Measurements from ENCODE around the gene SDHD. TPM values are rescaled to one million over a fixed set of nuclear protein-coding genes. Genes with fewer than 3 reads are reported as not detected.

Gene SDHD
- total RNA-seq, 1 experiment from 2014 or later: 79.6 TPM

GRCh38 chr11:112042961-112043304, 43.7 kb upstream of the SDHD start:
- Histone ChIP-seq H2AFZ (ENCODE audit: low read length) (no peak overlapping the region), H4K8ac (replicated peaks; ENCODE audit: insufficient read length, low read depth, low read length) (no peak overlapping the region), H3K56ac (ENCODE audit: insufficient read length, low read depth, low read length) (no peak overlapping the region), H2BK120ac (ENCODE audit: low read depth, low read length, poor library complexity, severe bottlenecking) (no peak overlapping the region), H4K5ac (ENCODE audit: insufficient read length, low read depth, low read length) (no peak overlapping the region), H2BK5ac (ENCODE audit: insufficient read length, low read length) (no peak overlapping the region), H3K23ac (ENCODE audit: insufficient read length, low read depth, low read length) (no peak overlapping the region), H3K79me1 (ENCODE audit: insufficient read depth, low read depth, low read length, poor library complexity, severe bottlenecking) (no peaks in the 10 kb centered on the region), H2AK5ac (ENCODE audit: insufficient read length, low read length) (no peak overlapping the region), H3K4me2 (ENCODE audit: insufficient read depth, insufficient read length, low read length) (no peak overlapping the region), H3K4me1 (ENCODE audit: insufficient read depth, low read length) (no peaks in the 10 kb centered on the region), H3K79me2 (ENCODE audit: insufficient read depth, low read length) (no peaks in the 10 kb centered on the region), H2BK12ac (ENCODE audit: insufficient read length, low read depth, low read length) (no peak overlapping the region), H2BK15ac (ENCODE audit: low read depth, low read length) (no peak overlapping the region), H4K91ac (ENCODE audit: insufficient read length, low read depth, low read length) (no peak overlapping the region), H3K18ac (ENCODE audit: insufficient read length, low read depth, low read length) (no peak overlapping the region), H3K27ac (ENCODE audit: insufficient read length, low read depth, low read length) (no peak overlapping the region), H3K9ac (ENCODE audit: extremely low read depth, insufficient read length, low read length) (no peak overlapping the region), H3T11ph (ENCODE audit: low read length) (no peak overlapping the region), H4K20me1 (ENCODE audit: control insufficient read depth, insufficient read depth, insufficient read length) (no peaks in the 10 kb centered on the region), H3K27me3 (ENCODE audit: insufficient read depth, low read length) (no peaks in the 10 kb centered on the region; the same call in 1 of the 2 replicates), H3K14ac (ENCODE audit: insufficient read depth, low read length) (no peak overlapping the region), H3K9me3 (ENCODE audit: control insufficient read depth, low read depth, low read length) (no peaks in the 10 kb centered on the region), H3K23me2 (ENCODE audit: insufficient read length, low read depth, low read length, poor library complexity, severe bottlenecking) (no peaks in the 10 kb centered on the region), H2BK20ac (ENCODE audit: low read depth, low read length, poor library complexity, severe bottlenecking) (no peak overlapping the region), H3K4ac (ENCODE audit: low read depth, low read length) (no peak overlapping the region)
- no peak overlapping the region for H3K4me3 Mint-ChIP-seq
- WGBS (ENCODE audit: extremely low coverage, insufficient read length, low lambda C conversion rate): no CpG with 5 or more reads among the region's 2 CpGs
- H3K27ac Mint-ChIP-seq: no peak overlapping the region
- no peak for DNase-seq
- H3K4me1 Mint-ChIP-seq: no peaks in the 10 kb centered on the region
- H3K9me3 Mint-ChIP-seq: no peaks in the 10 kb centered on the region
- no peaks in the 10 kb centered on the region for H3K27me3 Mint-ChIP-seq (ENCODE audit: low read depth)
- no peak for TF ChIP-seq CTCF (conservative IDR thresholded peaks at IDR 0.05)
- H3K36me3 Mint-ChIP-seq (ENCODE audit: insufficient read depth in 1 of 3, low read depth in 3 of 3): peaks cover 50 to 81% (median 81%) of the 10 kb centered on the region in 3 experiments
